Sciatic nerve (tissue), 2 donors: ENCODE measurements around the gene HNF1B. TPM values are rescaled to one million over a fixed set of nuclear protein-coding genes. Genes with fewer than 3 reads are reported as not detected.

Experiments used
- ATAC-seq: fragments of 200-7000 bp; cut with Tn5 transposase; one replicate; pipeline ENCODE4 v1.9.1; 2020; ENCODE audit warnings: mild to moderate bottlenecking, moderate library complexity
- DNase-seq: peaks from one replicate; pipeline ENCODE4 v3.0.0-alpha.2; 2020; ENCODE audit warnings: low spot score
- intact Hi-C: fragments of 100-400 bp; cut with DNase I; formaldehyde crosslinking; loops from one replicate; pipeline ENCODE4 v1.14.2; 2022
- total RNA-seq: library from RNA; stranded (reverse); fragmentation: NEBNext Ultra II Directional; extraction: Animal tissue kit (Norgen Biotek cat#: 25700); gene quantifications from one replicate; pipeline ENCODE4 v1.2.1, GENCODE V29; 2021
- donor health status: DM: no; HTN: no; CAD: no.
- donor health status: DM: no; HTN: no; CAD: no.

Gene HNF1B
- total RNA-seq, 1 donor from 2014 or later, result not detected

DNA sequence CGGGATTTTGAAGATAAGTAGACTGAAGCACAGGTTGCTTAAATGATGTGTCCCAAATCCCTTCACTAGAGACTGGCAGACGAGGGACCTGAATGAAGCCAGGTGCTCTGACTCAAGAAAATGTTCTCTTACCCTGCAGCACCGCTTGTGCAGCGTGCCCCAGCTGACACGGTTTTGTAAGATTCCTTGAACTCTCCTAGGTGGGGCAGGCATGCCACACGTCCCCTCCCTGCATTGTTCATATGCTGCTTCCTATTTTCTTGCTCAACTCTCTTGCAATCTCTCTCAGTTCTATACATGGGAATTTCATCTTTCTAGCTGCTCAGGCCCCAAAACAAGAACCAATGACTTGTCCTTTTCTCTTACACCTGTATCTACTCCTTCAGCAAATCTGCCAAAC is 22.1 kb upstream of the HNF1B start:
- intact Hi-C loops, result no loop called here
- no peak for ATAC-seq

DNA sequence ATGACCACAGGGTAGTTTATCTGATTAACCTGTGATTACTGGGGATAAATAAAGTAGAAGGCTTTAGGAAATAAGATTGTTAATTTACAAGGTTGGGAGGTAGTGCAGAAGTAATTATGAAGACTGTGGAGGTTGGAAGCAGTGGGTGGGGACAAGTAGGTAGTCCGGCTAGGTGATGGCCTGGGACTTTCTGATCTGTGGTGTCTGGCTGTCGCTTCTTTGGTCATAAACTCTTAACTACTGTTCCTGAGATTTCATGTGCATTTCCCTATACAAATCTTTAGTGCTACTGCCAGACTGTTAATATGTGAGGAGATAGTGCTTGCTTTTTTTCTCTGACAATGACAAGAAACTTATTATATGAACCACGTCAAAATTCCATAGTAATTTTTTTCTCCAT is 19.5 kb upstream of the HNF1B start:
- ATAC-seq (no peak), DNase-seq (no peak)
- intact Hi-C loops, result no loop called here

More for the DNA sequence above, 22.1 kb upstream of the HNF1B start:
- DNase-seq, result no peak

DNA sequence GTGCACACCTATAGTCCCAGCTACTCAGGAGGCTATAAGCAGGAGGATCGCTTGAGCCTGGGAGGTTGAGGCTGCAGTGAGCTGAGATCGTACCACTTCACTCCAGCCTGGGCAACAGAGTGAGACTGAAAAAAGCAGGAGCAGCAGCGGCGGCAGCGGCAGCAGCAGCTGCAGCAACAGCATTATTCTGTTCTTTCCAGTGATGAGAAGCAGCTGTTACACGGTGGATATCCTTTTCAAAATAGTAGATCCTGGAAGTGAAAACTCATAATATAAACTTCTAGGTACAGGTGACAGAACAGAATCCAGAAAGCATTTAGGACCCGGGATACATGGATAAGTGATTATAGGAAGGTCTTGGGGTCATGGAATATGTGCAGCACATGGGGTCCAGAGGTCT is 17.8 kb upstream of the HNF1B start:
- no peak for ATAC-seq
- intact Hi-C loops, result no loop called here

DNA sequence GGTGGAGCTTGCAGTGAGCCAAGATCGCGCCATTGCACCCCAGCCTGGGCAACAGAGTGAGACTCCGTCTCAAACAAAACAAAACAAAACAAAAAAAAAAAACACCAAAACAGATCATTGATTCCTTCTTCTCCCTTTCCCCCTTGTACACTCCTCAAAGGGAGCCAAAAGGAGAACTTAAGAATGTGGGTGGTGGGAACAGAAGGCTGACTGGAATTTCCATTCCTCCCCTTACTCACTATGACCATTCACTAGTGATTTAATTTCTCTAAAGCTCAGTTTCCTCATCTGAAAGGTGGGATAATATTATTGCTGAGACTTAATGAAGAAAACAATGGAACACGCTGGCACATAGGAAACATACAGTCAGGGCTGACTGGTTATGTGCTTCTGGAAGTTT is 17.1 kb upstream of the HNF1B start:
- no peak for ATAC-seq
- intact Hi-C loops, result no loop called here
- no peak for DNase-seq

More for the DNA sequence above, 17.8 kb upstream of the HNF1B start:
- DNase-seq, result no peak

DNA sequence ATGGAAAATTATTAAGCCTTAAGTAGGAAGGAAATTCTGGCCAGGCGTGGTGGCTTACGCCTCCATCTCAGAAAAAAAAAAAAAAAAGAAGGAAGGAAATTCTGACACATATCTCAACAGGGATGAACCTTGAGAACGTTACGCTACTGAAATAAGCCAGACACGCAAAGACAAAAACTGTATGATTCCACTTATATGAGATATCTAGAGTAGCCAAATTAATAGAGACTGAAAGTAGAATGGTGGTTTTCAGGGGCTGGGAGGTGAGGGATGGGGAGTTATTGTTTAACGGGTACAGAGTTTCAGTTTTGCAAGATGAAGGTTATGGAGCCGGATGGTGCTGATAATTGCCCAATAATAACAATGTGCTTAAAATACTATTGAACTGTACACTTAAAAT is 16.2 kb upstream of the HNF1B start:
- DNase-seq, result no peak
- intact Hi-C loops, result no loop called here
- ATAC-seq, result no peak

DNA sequence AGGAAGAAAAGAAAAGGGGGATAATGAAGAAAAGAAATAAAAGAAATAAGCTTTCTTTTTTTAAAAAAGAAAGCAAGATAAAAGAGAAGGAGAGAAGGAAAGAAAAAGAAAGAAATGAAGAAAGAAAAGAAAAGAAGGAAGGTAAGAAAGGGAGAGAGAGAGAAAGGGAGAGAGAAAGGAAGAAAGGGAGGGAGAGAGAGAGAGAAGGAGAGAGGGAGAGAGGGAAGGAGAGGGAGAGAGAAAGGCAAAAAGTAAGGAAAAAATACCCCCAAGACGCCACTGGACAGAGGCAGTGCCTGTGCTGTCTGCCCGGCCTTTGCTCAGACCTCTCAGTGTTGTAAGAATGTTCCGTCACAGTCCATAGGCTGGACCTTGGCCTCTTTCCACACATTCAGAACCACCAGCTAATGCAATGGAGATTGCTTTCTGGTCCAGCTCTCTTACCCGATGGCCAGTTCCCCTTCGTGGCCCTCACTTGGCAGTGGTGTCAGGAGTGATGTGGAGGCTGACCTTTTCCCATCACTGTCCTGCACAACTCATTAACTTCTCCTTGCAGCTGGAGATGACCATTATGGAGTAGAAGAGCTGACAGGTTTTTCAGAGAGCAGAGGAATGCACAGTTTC is 14.3 kb upstream of the HNF1B start:
- intact Hi-C loops, result no loop called here
- ATAC-seq (no peak), DNase-seq (no peak)

DNA sequence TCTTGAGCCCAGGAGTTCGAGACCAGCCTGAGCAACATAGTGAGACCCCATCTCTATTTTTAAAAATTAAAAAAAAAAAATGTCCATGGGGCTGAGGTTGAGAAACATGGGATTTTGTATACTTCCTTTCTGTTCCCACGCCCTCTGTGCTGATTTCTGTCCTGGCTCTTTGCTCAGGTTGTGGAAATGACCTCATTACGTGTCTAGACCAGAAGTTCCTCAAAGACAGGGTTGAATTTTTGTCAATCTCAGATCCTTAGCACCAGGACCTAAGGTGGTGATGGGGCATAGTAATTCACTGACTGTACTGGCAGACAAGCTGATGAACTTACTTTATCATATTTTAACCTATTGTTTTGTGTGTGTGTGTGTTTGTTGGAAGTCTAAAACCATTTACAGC is 11.2 kb upstream of the HNF1B start:
- DNase-seq (no peak), ATAC-seq (no peak)
- intact Hi-C loops, result no loop called here

DNA sequence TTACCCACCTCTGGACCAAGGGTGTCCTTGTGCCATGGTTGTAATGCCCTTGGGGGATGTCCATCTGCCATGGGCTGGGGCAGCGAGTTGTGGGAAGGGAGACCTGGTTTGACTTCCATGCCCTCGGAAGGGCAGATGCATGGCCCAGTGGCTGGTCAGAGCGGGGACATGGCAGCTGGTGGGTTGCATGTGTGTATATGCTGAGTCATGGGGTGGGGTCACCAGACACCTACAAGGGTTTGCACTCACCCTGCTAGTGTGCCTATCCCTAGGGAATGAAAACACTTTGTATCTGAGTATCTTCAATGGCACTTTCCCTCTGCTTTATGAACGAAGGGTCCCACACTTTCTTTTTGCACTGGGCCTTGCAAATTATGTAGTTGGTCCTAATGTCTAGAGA is 10.6 kb upstream of the HNF1B start:
- no peak for ATAC-seq
- no peak for DNase-seq
- intact Hi-C loops, result no loop called here

DNA sequence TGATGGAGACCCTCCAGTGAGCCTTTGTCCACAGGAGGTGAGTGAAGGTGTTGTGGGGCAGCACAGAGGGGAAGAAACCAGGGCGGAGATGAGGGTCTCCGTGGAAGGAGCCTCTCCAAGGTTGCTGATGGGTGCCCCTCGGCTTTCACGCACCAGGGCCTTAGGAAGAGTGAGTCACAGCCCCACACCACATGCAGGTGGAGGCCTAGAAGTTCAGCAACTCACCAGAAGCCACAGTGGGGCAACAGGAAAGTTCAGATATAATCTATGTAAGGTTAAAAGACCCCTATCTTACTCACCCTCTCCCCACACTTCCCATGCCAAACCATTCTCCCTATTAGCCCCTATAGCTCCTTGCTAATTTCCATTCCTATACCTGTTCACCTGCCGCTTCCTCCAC is 9.5 kb upstream of the HNF1B start:
- intact Hi-C loops, result no loop called here
- ATAC-seq, result no peak
- DNase-seq, result no peak

DNA sequence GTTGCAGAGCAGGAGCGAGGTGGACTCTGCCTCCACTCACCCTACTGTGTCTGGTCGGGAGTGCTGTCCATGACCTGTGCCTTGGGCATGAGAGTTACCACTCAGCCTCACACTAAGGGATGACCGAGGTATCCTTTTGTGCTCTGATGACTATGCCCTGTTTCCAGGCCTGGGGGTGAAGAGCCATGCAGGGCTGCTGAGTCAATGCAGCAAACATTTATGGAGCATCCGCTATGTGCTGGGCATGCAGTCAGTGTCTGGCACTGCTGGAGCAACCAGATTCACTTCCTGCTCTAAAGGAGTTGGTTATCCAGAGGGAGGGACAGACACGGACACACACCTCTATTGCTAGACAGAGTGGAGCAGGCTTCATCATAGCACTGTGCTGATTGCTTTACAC is 7.6 kb upstream of the HNF1B start:
- intact Hi-C loops, result no loop called here
- no peak for ATAC-seq
- no peak for DNase-seq

DNA sequence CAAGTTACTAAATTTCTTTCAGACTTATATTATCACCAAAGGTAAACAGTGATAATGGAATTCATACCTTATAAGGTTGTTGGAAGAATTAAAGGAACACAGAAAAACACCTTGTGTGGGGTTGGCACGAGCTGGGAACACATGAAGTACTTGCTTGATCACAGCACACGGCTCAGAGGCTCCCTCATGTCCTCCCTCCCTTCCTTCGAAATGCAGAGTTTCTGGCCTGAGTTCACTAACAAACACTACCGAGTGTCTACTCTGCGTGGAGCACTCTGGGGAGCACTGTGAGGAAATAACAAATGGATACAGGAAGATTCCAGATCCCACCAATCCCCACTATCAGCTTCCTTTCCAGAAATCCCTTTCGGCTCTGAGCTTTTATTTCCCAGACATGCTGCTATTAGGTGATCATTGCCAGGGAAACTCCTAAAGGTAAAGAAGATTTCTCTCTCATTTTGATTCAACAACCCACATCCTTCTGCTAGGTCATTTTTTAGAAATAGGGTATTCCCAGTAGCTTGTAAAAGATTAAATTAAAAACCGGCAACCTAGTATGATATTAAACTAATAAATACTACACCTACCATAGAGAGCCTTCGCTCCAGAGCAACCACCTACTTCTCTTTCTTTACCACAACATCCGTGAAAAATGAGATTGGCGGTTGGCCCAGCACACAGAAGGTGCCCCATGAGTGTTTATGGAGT is 6.1 kb upstream of the HNF1B start:
- DNase-seq (no peak), ATAC-seq (no peak)
- intact Hi-C loops, result no loop called here

DNA sequence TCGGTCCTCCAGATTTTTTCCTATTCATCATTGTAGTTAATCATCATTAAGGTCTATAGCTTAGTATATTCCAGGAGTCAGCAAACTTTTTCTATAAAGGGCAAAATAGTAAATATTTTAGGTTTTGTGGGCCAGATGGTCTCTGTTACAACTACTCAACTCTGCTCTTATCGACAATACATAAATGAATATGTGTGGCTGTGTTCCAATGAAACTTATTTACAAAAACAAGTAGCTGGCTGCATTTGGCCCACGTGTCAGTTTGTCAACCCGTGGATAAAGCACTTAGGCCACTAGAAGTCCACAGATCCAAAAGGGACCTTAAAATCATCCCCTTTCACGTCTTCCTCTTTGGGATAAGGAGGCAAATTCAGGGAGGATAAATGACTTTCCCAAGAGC is 5.4 kb upstream of the HNF1B start:
- ATAC-seq (no peak), DNase-seq (no peak)
- intact Hi-C loops, result no loop called here

DNA sequence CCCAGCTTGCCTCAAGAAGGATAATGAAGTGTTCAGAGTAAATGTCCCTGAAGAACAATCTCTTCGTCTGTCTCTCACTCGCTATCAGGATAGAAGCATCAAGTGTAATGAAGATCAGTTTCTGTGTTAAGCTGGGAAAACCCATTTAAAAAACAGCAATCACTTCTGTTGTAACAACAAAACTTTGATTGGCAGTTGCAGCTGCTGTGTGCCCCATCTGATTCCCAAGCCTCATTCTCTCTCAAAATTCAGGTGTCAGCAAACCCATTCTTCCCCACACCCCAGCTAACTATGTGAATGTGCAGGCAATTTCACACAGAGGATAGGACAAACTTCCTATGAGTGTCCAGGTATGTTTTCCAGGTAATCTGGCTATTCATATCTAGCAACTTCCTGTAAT is 2.4 kb upstream of the HNF1B start:
- intact Hi-C loops, result no loop called here

DNA sequence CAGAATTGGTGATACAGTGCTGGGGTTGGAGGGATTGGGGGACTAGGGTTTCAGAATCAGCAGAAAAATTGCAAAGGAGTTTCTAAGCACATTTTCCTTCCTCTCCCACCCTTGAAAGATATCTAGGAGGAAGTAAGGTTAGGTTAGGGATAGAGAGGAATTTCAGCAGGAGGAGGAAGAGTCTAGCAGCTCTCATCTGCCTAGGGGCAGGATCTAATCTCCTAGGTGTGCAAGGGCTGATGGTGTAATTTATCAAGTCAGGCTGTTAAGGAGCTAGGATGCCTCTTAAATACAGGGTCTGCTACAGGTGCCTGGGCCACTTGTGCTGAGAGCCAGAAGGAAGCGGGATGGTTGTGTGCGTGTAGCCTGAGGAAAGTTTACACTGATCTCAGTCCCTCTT is 1.8 kb upstream of the HNF1B start:
- ATAC-seq (no peak), DNase-seq (no peak)
- intact Hi-C loops, result no loop called here

More for the DNA sequence above, 2.4 kb upstream of the HNF1B start:
- no peak for DNase-seq
- no peak for ATAC-seq

DNA sequence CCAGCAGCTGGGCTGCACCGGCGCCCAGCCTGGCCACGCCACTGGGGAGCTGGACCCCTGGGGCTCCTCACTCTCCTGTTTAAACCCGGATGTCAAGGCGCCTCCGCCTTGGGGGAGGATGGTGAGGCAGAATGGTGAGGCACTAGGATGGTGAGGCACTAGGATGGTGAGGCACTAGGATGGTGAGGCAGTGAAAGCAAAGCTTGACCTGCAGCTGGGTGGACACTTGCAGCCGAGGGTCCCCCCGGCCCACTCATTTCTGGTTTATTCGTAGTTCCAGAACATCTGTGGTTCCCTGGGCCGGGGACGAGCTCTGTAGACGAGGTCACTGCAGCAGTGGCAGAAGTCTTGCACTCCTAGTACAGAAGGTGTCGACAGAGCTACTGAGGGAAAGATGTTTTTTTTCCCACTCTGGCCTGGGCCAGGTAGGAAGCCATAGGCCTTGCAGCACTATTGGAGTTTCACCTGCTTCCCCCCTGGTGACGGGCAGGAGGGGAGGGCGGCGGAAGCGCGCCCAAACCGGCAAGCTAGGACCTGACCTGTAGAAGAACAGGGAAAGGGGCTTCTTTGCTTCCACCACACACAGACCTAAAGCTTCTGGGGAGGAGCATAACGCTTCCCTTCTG is 1.1 kb upstream of the HNF1B start:
- intact Hi-C loops, result no loop called here
- ATAC-seq (no peak), DNase-seq (no peak)

DNA sequence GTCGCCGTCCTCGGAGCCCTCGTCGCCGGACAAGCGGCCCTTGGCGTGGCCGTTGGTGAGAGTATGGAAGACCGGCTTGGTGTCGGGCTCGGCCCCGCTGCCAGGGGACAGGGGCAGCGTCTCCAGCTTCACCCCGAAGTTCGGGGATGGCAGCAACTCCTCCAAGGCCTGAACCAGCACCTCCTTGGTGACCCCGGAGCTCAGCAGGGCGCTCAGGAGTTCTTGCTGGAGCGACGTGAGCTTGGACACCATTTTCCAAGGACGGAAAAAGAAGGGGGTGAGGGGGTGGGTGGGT is 279 bp downstream of the HNF1B start:
- DNase-seq (no peak), ATAC-seq (no peak)
- intact Hi-C loops, result no loop called here

DNA sequence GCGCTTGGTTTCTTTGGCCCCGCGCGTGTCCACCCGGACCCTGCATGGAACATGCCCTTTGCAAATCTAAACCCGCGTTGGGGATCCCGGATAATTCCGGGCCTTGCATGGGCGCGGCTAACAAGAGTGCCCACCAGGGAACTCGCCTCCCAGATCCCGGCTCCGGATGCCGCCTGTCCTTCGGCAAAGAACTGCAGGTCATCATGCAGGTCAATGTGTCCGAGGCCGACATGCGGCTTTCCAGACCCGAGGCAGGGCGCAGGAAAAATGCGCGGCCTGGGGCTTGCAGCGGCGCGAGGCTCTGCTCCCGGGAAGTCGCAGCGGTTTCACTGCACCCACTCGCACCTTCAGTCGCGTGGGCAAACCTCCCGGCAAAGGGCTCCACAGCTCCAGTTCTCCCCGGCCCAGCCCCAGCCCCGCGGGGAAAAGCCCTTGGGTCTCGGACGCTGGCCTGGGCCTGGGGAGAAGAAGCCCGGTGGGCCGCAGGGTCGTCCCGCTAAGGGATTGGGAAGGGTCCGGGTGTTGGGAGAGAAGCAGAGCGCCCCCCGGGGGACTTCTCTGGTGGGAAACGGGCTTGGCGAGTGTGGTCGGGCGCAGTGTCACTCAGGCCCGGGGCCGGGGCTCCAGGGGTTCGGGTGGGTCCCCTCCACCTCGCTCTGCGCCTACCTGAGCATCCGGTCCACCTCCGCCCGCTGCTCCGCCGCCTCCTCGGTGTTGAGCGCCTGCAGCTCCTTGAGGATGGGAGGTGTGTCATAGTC is 805 bp downstream of the HNF1B start:
- intact Hi-C loops, result no loop called here

DNA sequence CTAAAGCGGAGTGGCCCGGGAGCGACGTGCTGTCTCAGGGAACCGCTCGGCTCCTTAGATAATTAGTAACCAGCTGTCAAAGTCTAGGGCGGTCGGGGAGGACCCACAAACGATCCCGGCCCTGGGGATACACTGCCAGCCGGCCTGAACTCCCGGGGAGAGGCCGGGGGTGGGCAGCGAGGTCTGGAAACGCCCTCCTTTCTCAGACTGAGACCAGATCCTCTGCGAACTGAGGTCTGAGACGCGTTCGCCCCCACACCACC is 1.3 kb downstream of the HNF1B start:
- ATAC-seq, result no peak
- DNase-seq, result no peak
- intact Hi-C loops, result no loop called here

More for the DNA sequence above, 805 bp downstream of the HNF1B start:
- no peak for DNase-seq
- no peak for ATAC-seq

DNA sequence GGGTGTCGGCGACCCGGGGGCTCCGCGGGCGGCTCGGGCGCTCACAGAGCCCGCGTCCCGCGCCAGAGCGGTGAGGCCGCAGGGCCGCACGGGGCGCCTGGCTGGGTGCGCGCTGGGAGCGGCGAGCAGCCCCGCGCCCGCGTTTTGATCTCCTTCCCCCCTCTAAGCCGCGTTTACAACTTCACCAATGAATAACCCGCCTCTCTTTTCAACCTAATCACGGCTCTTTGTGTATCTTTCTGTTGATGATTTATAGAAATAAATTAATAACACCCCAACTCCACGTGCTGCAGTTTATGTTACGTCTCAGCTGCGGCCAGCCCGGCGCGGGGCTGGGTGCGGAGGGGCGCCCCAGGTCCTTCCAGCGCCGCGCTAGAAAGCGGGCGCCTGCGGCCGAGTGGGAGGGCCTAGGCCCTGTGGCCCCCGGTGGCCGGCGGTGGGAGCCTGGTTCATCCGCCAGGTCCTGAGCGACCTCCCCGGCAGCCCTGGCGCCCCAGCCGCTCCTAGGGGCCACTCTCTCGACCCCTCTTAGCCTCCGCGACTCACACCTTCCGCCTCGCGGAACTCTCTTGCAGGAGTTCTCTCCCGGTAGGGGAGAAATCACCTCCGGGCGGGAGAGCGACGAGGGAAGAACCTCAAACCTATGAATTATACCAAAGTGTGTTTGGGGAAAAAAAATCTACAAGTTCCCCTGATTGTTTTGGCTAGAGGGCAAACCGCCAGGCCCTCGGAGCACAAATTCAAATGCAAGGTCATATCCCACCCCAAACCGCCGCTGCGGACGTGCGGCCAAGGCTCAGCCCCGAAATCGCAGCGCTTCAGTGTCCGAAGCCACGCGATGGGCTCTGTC is 1.9 kb downstream of the HNF1B start:
- ATAC-seq (no peak), DNase-seq (no peak)
- intact Hi-C loops, result no loop called here
